ENCODE measurements around the gene PAX5. TPM values are rescaled to one million over a fixed set of nuclear protein-coding genes. Genes with fewer than 3 reads are reported as not detected.
A peak's percentile ranks its signal among the peaks of the same experiment; 100 is the strongest.

Gene PAX5
- total and polyA plus RNA-seq, 5 donors from 2014 or later: 0.02 to 0.94 (median 0.15) TPM; not detected in 2

DNA sequence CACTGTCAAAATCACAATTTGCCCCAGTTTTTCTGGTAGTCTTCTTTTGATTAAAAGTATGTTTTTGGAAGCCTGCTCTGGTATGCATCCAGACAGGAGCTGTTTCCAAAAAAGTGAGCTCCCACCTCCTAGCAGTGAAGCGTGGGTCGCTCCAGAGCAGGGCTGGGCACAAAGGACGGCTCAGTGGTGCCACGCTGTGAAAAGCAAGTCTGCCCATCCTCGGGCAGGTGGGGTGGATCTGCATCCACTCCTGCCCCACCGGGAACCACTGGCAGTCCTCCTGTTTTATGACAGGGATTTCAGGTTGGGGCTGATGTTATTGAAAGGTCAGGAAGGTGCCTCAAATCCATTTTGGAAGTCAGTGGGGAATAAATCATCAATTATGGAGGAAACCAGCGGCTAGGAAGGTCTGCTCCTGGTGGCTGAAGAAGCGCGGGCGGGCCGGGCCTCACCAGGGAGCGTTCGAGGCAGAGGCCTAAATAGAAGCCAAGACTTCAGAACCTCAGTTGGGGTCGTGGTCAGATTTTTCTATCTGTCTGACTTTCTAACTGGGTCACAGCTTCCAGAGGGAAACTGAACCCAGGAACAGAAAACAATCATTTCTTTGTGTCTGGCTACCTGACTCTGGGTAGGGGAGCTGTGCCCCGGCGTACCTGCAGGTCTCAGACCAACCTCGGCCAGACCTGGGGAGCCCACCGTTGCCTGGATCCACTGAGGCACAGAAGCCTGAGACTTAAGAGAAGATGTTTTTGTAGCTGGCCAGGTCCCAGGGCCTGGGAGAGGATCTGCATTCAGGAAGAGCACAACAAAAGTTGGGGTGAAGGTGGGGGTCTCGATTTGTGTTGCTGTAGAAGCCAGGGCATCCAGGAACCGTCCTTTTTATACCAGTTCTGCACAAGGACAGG is 168.1 kb downstream of the PAX5 start:
- H3K27me3 ChIP-seq (ENCODE audit: control insufficient read depth, insufficient read depth, low read length): no peaks in the 10 kb centered on the region
- Mint-ChIP-seq H3K27ac (no peak overlapping the region), H3K27me3 (no peaks in the 10 kb centered on the region), H3K4me1 (no peaks in the 10 kb centered on the region), H3K4me3 (no peak overlapping the region), H3K36me3 (no peaks in the 10 kb centered on the region), H3K9me3 (no peaks in the 10 kb centered on the region)
- no peaks in the 10 kb centered on the region for H3K9me3 ChIP-seq (ENCODE audit: control insufficient read depth in 2 of 2, low read length in 2 of 2)
- ATAC-seq (ENCODE audit: low read depth in 2 of 2): no peak
- DNase-seq: no peak
- no peak overlapping the region for H3K27ac ChIP-seq (ENCODE audit: insufficient read depth, low read length, poor library complexity, severe bottlenecking)
- H3K4me1 ChIP-seq (ENCODE audit: control insufficient read depth, insufficient read depth, low read length, poor library complexity, severe bottlenecking): no peaks in the 10 kb centered on the region
- no peaks in the 10 kb centered on the region for H3K36me3 ChIP-seq (ENCODE audit: control insufficient read depth, insufficient read depth, low read length)
- H3K4me3 ChIP-seq (ENCODE audit: low read depth, low read length): no peak overlapping the region

GRCh38 chr9:36864491-36865410 is 169.3 kb downstream of the PAX5 start:
- Histone ChIP-seq H3K27me3 (ENCODE audit: control insufficient read depth, insufficient read depth, low read length) (no peaks in the 10 kb centered on the region), H3K27ac (ENCODE audit: insufficient read depth, low read length, poor library complexity, severe bottlenecking) (no peak overlapping the region), H3K4me3 (ENCODE audit: low read depth, low read length) (no peak overlapping the region), H3K36me3 (ENCODE audit: control insufficient read depth, insufficient read depth, low read length) (no peaks in the 10 kb centered on the region), H3K9me3 (ENCODE audit: control insufficient read depth in 2 of 2, low read length in 2 of 2) (no peaks in the 10 kb centered on the region), H3K4me1 (ENCODE audit: control insufficient read depth, insufficient read depth, low read length, poor library complexity, severe bottlenecking) (no peaks in the 10 kb centered on the region)
- no peaks in the 10 kb centered on the region for H3K9me3 Mint-ChIP-seq
- H3K36me3 Mint-ChIP-seq: no peaks in the 10 kb centered on the region
- no peaks in the 10 kb centered on the region for H3K4me1 Mint-ChIP-seq
- no peak overlapping the region for H3K27ac Mint-ChIP-seq
- DNase-seq (no peak), ATAC-seq (ENCODE audit: low read depth in 2 of 2) (no peak)
- no peaks in the 10 kb centered on the region for H3K27me3 Mint-ChIP-seq
- H3K4me3 Mint-ChIP-seq: no peak overlapping the region

- Histone ChIP-seq H3K4me3 (ENCODE audit: low read depth, low read length) (no peak overlapping the region), H3K4me1 (ENCODE audit: control insufficient read depth, insufficient read depth, low read length, poor library complexity, severe bottlenecking) (no peaks in the 10 kb centered on the region), H3K27me3 (ENCODE audit: control insufficient read depth, insufficient read depth, low read length) (no peaks in the 10 kb centered on the region), H3K36me3 (ENCODE audit: control insufficient read depth, insufficient read depth, low read length) (no peaks in the 10 kb centered on the region), H3K9me3 (ENCODE audit: control insufficient read depth in 2 of 2, low read length in 2 of 2) (no peaks in the 10 kb centered on the region), H3K27ac (ENCODE audit: insufficient read depth, low read length, poor library complexity, severe bottlenecking) (no peak overlapping the region)
- no peaks in the 10 kb centered on the region for H3K9me3 Mint-ChIP-seq
- H3K36me3 Mint-ChIP-seq: no peaks in the 10 kb centered on the region
- no peak overlapping the region for H3K27ac Mint-ChIP-seq
- H3K4me1 Mint-ChIP-seq: no peaks in the 10 kb centered on the region
- DNase-seq (no peak), ATAC-seq (ENCODE audit: low read depth in 2 of 2) (no peak)
- no peaks in the 10 kb centered on the region for H3K27me3 Mint-ChIP-seq
- no peak overlapping the region for H3K4me3 Mint-ChIP-seq
Measured at GRCh38 chr9:36862206-36863145, 171.6 kb downstream of the PAX5 start.

DNA sequence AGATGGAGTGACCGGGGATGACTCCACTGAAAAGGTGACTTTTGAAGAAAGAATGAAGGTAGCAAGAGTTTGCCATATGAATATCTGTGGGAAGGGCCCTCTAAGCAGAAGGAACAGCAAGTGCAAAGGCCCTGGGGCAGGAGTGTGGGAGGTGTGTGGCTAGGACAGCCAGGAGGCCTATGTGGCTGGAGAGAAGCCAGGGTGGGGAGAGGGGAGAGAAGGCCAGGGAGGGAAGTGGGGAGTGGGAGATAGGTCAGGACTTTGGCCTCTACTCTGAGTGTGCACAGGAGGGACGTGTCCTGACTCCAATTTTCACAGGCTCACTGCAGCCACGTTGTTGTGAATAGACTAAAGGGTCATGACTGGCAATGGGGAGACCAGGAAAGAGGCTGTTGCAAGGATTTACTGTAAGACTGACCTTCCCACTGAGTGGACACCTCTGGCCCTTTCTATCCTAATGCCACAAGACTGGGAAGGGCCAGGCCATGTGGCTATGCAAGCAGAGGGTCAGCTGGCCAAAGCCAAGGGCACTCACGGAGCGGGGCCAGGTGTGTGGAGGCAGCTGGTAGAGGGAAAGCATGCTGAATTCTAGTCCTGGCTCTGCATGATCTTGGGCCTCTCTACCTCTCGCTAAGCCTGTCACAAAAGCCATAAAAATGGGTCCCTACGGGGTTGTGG is 172.4 kb downstream of the PAX5 start:
- no peaks in the 10 kb centered on the region for H3K9me3 Mint-ChIP-seq
- no peaks in the 10 kb centered on the region for H3K36me3 Mint-ChIP-seq
- DNase-seq: no peak
- no peaks in the 10 kb centered on the region for H3K4me1 Mint-ChIP-seq
- Histone ChIP-seq H3K27me3 (ENCODE audit: control insufficient read depth, insufficient read depth, low read length) (no peaks in the 10 kb centered on the region), H3K36me3 (ENCODE audit: control insufficient read depth, insufficient read depth, low read length) (no peaks in the 10 kb centered on the region), H3K9me3 (ENCODE audit: control insufficient read depth in 2 of 2, low read length in 2 of 2) (no peaks in the 10 kb centered on the region), H3K27ac (ENCODE audit: insufficient read depth, low read length, poor library complexity, severe bottlenecking) (no peak overlapping the region), H3K4me3 (ENCODE audit: low read depth, low read length) (no peak overlapping the region), H3K4me1 (ENCODE audit: control insufficient read depth, insufficient read depth, low read length, poor library complexity, severe bottlenecking) (no peaks in the 10 kb centered on the region)
- H3K4me3 Mint-ChIP-seq: no peak overlapping the region
- no peak for ATAC-seq (ENCODE audit: low read depth in 2 of 2)
- no peak overlapping the region for H3K27ac Mint-ChIP-seq
- H3K27me3 Mint-ChIP-seq: no peaks in the 10 kb centered on the region

GRCh38 chr9:36858805-36859375 is 175.2 kb downstream of the PAX5 start:
- H3K4me1 Mint-ChIP-seq: peaks cover 0 to 4% (median 0%) of the 10 kb centered on the region in 4 donors
- DNase-seq (no peak), ATAC-seq (ENCODE audit: low read depth in 2 of 2) (no peak)
- no peak overlapping the region for H3K27ac ChIP-seq (ENCODE audit: insufficient read depth, low read length, poor library complexity, severe bottlenecking)
- H3K9me3 Mint-ChIP-seq: no peaks in the 10 kb centered on the region
- no peak overlapping the region for H3K4me3 Mint-ChIP-seq
- no peaks in the 10 kb centered on the region for H3K36me3 ChIP-seq (ENCODE audit: control insufficient read depth, insufficient read depth, low read length)
- no peak overlapping the region for H3K4me3 ChIP-seq (ENCODE audit: low read depth, low read length)
- no peaks in the 10 kb centered on the region for H3K4me1 ChIP-seq (ENCODE audit: control insufficient read depth, insufficient read depth, low read length, poor library complexity, severe bottlenecking)
- H3K9me3 ChIP-seq (ENCODE audit: control insufficient read depth in 2 of 2, low read length in 2 of 2): no peaks in the 10 kb centered on the region
- H3K27me3 Mint-ChIP-seq: no peaks in the 10 kb centered on the region
- H3K27ac Mint-ChIP-seq: no peak overlapping the region
- no peaks in the 10 kb centered on the region for H3K27me3 ChIP-seq (ENCODE audit: control insufficient read depth, insufficient read depth, low read length)
- no peaks in the 10 kb centered on the region for H3K36me3 Mint-ChIP-seq

GRCh38 chr9:36855448-36856315 is 178.4 kb downstream of the PAX5 start:
- no peak overlapping the region for H3K4me3 Mint-ChIP-seq
- Histone ChIP-seq H3K4me3 (ENCODE audit: low read depth, low read length) (no peak overlapping the region), H3K27ac (ENCODE audit: insufficient read depth, low read length, poor library complexity, severe bottlenecking) (no peak overlapping the region), H3K27me3 (ENCODE audit: control insufficient read depth, insufficient read depth, low read length) (no peaks in the 10 kb centered on the region), H3K36me3 (ENCODE audit: control insufficient read depth, insufficient read depth, low read length) (no peaks in the 10 kb centered on the region), H3K9me3 (ENCODE audit: control insufficient read depth in 2 of 2, low read length in 2 of 2) (no peaks in the 10 kb centered on the region), H3K4me1 (ENCODE audit: control insufficient read depth, insufficient read depth, low read length, poor library complexity, severe bottlenecking) (no peaks in the 10 kb centered on the region)
- H3K27ac Mint-ChIP-seq: no peak overlapping the region
- no peaks in the 10 kb centered on the region for H3K9me3 Mint-ChIP-seq
- peaks cover 4% of the 10 kb centered on the region for H3K27me3 Mint-ChIP-seq
- peaks cover 0 to 4% (median 0%) of the 10 kb centered on the region in 4 donors for H3K4me1 Mint-ChIP-seq
- DNase-seq (peak in 1 of 3 donors; percentile 51), ATAC-seq (ENCODE audit: low read depth in 2 of 2) (no peak)
- H3K36me3 Mint-ChIP-seq: no peaks in the 10 kb centered on the region

Data from CD4-positive, CD25-positive, alpha-beta regulatory T cell (primary cell).